Measurements from ENCODE around the gene ZNF558.

DNA sequence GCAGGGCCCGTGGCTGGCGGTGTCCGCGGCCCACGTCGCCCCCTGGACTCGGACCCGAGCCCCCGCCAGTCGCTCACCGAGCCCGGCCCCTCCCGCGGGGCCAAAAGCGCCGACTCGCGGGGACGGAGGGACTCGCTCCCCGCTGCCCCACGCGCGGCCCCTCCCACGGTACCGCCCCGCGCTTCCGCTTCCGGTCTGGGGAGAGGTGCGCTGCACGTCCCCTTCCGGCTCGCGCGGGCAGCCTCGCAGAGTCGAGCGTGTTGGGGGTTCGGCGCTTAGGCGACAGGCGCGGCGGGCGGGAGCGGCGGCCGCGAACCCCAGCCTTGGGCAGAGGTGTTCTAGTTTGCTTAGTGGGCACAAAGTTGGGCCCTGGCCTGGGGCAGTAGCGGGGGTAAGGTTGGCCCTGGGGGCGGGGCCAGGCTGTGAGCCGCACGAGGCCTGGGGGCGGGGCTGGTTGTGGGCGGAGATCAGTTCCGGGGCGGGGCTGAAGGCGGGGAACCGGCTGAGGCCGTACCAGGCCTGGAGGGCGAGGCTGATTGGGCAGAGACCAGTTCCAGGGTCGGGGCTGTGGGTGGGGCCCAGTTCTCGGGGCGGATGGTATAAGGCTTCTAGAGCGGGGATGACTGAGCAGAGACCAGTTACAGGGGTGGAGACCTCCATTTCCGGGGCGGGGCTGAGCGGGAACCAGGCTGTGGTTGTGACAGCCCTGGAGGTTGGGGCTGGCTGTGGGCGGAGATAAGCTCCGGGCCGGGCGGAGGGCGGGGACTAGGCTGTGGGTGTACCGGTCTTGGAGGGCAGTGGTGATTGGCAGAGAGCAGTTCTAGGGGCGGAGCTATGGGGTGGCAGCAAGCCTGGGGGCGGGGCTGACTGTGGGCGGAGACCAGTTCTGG is at the start of gene ZNF558, which contains the start of gene MBD3L1:
- TF ChIP-seq, protein P1, sequence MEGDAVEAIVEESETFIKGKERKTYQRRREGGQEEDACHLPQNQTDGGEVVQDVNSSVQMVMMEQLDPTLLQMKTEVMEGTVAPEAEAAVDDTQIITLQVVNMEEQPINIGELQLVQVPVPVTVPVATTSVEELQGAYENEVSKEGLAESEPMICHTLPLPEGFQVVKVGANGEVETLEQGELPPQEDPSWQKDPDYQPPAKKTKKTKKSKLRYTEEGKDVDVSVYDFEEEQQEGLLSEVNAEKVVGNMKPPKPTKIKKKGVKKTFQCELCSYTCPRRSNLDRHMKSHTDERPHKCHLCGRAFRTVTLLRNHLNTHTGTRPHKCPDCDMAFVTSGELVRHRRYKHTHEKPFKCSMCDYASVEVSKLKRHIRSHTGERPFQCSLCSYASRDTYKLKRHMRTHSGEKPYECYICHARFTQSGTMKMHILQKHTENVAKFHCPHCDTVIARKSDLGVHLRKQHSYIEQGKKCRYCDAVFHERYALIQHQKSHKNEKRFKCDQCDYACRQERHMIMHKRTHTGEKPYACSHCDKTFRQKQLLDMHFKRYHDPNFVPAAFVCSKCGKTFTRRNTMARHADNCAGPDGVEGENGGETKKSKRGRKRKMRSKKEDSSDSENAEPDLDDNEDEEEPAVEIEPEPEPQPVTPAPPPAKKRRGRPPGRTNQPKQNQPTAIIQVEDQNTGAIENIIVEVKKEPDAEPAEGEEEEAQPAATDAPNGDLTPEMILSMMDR (conservative IDR thresholded peaks at IDR 0.05; ENCODE audit: low read length): peak; percentile 38
- TF ChIP-seq EZH2phosphoT487 (IDR thresholded peaks at IDR 0.05; ENCODE audit: borderline replicate concordance): no peak

All from Loucy (cell line).